ENCODE results near the gene RABGAP1L. TPM values are rescaled to one million over a fixed set of nuclear protein-coding genes. Genes with fewer than 3 reads are reported as not detected.
"Not testable (repeated sequence)": the region's sequence is repeated elsewhere in the genome, so short reads cannot be mapped to it uniquely, and the experiment has no call there.

The RABGAP1L gene
- total RNA-seq, 1 donor from 2014 or later = 80.6 TPM

DNA sequence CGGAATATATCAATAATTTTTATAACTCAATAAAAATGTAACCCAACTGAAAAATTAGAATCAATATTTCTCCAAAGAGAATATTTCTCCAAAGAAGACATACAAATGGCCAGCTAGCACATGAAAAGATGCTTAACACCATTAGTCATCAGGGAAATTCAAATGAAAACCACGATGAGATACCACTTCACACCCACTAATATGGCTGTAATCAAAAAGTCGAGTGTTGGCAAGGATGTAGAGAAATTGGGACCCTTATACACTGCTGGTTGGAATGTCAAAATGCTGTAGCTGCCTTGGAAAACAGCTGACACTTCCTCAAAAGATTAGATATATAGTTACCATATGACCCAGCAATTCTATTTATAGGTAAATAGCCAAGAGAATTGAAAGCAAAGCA lies 421.5 kb downstream of the RABGAP1L start:
- no peak for ATAC-seq

GRCh38 chr1:174583316-174583715 lies 424.0 kb downstream of the RABGAP1L start:
- Histone ChIP-seq H3K27me3 (no peaks in the 10 kb centered on the region), H3K9me3 (peaks cover 8% of the 10 kb centered on the region), H3K36me3 (no peaks in the 10 kb centered on the region), H3K4me1 (no peaks in the 10 kb centered on the region), H3K4me3 (no peak overlapping the region), H3K27ac (no peak overlapping the region)
- DNase-seq = no peak
- ATAC-seq = no peak
- intact Hi-C loops (cut with DNase I) = no loop called here
- TF ChIP-seq, protein P1, sequence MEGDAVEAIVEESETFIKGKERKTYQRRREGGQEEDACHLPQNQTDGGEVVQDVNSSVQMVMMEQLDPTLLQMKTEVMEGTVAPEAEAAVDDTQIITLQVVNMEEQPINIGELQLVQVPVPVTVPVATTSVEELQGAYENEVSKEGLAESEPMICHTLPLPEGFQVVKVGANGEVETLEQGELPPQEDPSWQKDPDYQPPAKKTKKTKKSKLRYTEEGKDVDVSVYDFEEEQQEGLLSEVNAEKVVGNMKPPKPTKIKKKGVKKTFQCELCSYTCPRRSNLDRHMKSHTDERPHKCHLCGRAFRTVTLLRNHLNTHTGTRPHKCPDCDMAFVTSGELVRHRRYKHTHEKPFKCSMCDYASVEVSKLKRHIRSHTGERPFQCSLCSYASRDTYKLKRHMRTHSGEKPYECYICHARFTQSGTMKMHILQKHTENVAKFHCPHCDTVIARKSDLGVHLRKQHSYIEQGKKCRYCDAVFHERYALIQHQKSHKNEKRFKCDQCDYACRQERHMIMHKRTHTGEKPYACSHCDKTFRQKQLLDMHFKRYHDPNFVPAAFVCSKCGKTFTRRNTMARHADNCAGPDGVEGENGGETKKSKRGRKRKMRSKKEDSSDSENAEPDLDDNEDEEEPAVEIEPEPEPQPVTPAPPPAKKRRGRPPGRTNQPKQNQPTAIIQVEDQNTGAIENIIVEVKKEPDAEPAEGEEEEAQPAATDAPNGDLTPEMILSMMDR (IDR thresholded peaks at IDR 0.05) = no peak

More for the DNA sequence above, 421.5 kb downstream of the RABGAP1L start:
- no peak for DNase-seq
- Histone ChIP-seq H3K4me3 (no peak overlapping the region), H3K9me3 (peaks cover 10% of the 10 kb centered on the region), H3K36me3 (no peaks in the 10 kb centered on the region), H3K27ac (no peak overlapping the region), H3K4me1 (no peaks in the 10 kb centered on the region), H3K27me3 (no peaks in the 10 kb centered on the region)
- TF ChIP-seq, protein P1 (IDR thresholded peaks at IDR 0.05) = no peak
- intact Hi-C loops (cut with DNase I) = no loop called here

GRCh38 chr1:174584071-174584470 lies 424.8 kb downstream of the RABGAP1L start:
- intact Hi-C loops (cut with DNase I) = no loop called here
- TF ChIP-seq, protein P1 (IDR thresholded peaks at IDR 0.05) = no peak

GRCh38 chr1:174588618-174589017 lies 429.3 kb downstream of the RABGAP1L start:
- DNase-seq; H3K27ac ChIP-seq; intact Hi-C loops (cut with DNase I); H3K4me1 ChIP-seq; H3K36me3 ChIP-seq; H3K4me3 ChIP-seq; H3K27me3 ChIP-seq; ATAC-seq: not testable (repeated sequence)
- peaks cover 14% of the 10 kb centered on the region for H3K9me3 ChIP-seq

More at GRCh38 chr1:174584071-174584470, 424.8 kb downstream of the RABGAP1L start:
- H3K27me3 ChIP-seq = no peaks in the 10 kb centered on the region
- ATAC-seq (no peak), DNase-seq (no peak)
- H3K9me3 ChIP-seq = peaks cover 14% of the 10 kb centered on the region
- H3K36me3 ChIP-seq = no peaks in the 10 kb centered on the region
- H3K27ac ChIP-seq = no peak overlapping the region
- no peaks in the 10 kb centered on the region for H3K4me1 ChIP-seq
- H3K4me3 ChIP-seq = no peak overlapping the region

- Histone ChIP-seq H3K4me1 (no peaks in the 10 kb centered on the region), H3K27ac (no peak overlapping the region), H3K4me3 (no peak overlapping the region), H3K27me3 (no peaks in the 10 kb centered on the region), H3K9me3 (peaks cover 5% of the 10 kb centered on the region), H3K36me3 (no peaks in the 10 kb centered on the region)
- DNase-seq (no peak), ATAC-seq (no peak)
- TF ChIP-seq, protein P1 (IDR thresholded peaks at IDR 0.05) = no peak
- intact Hi-C loops (cut with DNase I) = no loop called here
Measured at GRCh38 chr1:174605198-174605597, 445.9 kb downstream of the RABGAP1L start.

DNA sequence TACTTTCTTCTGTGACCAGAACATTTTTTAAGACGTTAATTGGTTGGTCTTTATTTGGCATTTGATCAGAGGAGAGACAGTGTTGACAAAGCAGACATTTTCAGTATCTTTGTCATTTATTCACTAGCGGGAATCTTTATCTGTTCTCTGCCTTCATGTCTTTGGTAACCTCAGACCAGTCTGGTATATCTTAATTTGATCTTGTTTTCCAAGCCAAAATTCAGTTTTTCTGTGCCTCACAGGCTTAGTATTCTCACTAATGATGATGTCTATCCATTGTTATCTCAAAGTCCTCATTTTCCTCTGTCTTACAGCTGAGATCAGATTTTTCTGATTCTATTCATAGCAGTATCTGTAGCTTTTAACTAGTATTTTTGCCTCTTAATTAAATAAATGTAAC lies 447.2 kb downstream of the RABGAP1L start:
- intact Hi-C loops (cut with DNase I) = no loop called here
- ATAC-seq (no peak), DNase-seq (no peak)
- H3K36me3 ChIP-seq = no peaks in the 10 kb centered on the region
- TF ChIP-seq, protein P1 (IDR thresholded peaks at IDR 0.05) = no peak
- H3K27me3 ChIP-seq = no peaks in the 10 kb centered on the region
- no peak overlapping the region for H3K4me3 ChIP-seq
- H3K9me3 ChIP-seq = peaks cover 5% of the 10 kb centered on the region
- no peaks in the 10 kb centered on the region for H3K4me1 ChIP-seq
- H3K27ac ChIP-seq = no peak overlapping the region

- H3K36me3 ChIP-seq; intact Hi-C loops (cut with DNase I); ATAC-seq; H3K9me3 ChIP-seq; H3K27me3 ChIP-seq; H3K27ac ChIP-seq; H3K4me1 ChIP-seq; DNase-seq; H3K4me3 ChIP-seq: not testable (repeated sequence)
Measured at GRCh38 chr1:174617905-174618304, 458.6 kb downstream of the RABGAP1L start.
